LNCAP (cell line): ENCODE results near the gene ELMOD3.

ENCODE experiments used
- TF ChIP-seq, protein P1 (sequence below): fragments of 450-650 bp; IDR thresholded peaks from 2 replicates; pipeline ENCODE4 v1.5.1; 2017; ENCODE audit warnings: mild to moderate bottlenecking

ELMOD3 gene

DNA sequence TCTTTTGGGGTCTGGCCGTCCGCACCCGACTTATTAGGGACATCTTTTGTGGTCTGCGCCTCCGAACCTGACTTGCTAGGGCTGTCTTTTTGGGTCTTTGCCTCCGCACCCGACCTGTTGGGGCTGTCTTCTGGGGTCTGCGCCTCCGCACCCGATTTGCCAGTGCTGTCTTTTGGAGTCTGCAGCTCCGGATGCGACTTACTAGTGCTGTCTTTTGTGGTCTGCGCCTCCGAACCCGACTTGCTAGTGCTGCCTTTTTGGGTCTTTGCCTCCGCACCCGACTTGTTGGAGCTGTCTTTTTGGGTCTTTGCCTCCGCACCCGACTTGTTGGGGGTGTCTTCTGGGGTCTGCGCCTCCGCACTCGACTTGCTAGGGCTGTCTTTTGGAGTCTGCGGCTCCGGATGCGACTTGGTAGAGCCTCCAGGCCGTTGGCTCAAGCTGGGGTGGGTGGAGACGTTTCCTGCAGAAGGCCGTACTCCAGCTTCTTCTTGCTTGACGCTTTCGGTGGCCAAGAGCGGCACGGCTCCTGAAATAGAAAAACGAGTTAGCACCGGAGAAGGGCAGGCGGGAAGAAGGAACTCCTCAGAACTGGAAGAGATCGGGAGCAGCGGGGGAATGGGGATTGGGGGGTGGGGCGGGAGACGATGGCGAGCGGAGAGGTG lies 27.3 kb upstream of the ELMOD3 start:
- TF ChIP-seq, protein P1, sequence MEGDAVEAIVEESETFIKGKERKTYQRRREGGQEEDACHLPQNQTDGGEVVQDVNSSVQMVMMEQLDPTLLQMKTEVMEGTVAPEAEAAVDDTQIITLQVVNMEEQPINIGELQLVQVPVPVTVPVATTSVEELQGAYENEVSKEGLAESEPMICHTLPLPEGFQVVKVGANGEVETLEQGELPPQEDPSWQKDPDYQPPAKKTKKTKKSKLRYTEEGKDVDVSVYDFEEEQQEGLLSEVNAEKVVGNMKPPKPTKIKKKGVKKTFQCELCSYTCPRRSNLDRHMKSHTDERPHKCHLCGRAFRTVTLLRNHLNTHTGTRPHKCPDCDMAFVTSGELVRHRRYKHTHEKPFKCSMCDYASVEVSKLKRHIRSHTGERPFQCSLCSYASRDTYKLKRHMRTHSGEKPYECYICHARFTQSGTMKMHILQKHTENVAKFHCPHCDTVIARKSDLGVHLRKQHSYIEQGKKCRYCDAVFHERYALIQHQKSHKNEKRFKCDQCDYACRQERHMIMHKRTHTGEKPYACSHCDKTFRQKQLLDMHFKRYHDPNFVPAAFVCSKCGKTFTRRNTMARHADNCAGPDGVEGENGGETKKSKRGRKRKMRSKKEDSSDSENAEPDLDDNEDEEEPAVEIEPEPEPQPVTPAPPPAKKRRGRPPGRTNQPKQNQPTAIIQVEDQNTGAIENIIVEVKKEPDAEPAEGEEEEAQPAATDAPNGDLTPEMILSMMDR, result no peak

DNA sequence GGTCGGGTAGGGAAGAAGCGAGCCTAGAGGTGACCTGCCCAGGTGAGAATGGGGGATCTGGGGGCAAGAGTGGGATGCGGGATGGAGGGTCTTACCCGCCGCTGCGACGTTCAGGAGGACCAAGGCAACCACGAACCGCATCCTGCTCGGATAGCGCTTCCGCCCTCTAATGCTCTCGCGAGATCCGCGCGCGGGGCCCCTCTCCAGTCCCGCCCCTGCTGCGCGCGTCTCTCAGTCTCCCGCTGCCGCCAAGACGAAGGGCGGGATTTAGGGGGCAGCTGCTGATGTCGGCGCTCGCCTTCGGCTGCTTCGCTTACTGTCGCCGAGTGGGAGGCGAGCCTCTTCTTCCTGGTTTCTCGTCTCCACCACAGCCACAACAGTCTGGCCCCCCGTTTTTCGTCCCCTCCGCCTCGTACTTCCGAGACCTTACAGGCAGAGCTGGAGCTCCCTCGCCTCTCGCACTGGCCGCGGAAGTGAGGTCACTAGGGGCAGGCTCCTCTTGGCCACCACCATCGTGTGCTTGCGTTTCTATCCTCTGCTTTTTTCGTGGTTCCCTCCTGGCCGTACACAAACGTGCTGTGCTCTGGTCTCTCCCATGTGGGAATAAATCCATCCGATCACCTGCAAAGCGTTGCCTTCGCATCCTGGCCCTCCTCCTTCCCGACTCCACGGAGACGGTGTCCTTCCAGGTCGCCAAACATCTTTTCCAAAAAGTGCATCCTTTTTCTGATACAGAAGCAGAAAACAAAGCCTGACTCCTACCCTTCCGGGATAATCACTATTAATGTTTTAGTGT lies 26.5 kb upstream of the ELMOD3 start, which contains the start of gene TGOLN2:
TGOLN2 (minus strand) TSS at position 168 of the 796 bp plus-strand sequence; CDS start at position 141, 27 bp downstream.
- TF ChIP-seq, protein P1, result no peak

DNA sequence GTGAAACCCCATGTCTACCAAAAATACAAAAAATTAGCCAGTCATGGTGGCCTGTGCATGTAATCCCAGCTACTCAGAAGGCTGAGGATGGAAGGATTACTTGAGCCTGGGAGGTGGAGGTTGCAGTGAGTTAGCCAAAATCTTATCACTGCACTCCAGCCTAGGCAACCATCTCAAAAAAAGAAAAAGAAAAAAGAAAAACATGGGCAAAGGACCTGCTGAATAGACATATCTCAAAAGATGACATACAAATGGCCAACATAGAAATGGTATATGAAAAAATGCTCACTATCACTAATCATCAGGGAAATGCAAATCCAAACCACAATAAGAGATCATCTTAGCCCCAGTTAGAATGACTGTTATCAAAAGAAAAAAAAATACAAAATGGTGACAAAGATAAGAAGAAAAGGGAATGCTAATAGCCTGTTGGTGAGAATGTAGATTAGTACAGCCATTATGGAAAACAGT lies 25.4 kb upstream of the ELMOD3 start:
- TF ChIP-seq, protein P1, result no peak

DNA sequence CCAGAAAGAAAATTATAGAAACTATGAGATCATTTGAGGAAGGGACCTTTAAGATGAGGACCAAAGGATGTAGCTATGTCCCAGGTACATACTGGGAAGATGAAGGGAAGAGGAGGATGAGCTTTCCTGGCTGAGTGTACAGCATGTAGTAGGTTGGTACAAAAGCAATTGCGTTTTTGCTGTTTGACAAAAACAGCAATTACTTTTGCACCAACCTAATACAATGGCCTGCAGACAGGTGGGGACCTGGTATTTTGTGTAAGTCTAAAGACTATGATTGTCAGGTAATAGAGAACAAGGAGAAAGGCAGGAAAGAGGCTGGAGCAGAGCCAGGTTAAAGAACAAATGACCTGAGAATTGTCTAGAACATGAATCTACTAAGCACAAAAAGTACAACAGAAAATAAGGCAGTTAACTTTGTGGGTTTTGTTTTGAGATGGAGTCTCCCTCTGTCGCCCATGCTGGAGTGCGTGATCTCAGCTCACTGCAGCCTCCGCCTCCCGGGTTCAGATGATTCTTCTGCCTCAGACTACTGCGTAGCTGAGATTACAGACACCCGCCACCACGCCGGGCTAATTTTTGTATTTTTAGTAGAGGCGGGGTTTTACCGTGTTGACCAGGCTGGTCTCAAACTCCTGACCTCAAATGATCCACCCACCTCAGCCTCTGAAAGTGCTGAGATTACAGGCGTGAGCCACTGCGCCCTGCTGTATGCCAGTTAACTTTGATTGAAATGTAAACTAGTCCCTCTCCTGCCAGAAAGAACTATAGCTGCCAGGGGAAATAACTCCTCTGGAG lies 23.5 kb upstream of the ELMOD3 start:
- TF ChIP-seq, protein P1, result no peak

DNA sequence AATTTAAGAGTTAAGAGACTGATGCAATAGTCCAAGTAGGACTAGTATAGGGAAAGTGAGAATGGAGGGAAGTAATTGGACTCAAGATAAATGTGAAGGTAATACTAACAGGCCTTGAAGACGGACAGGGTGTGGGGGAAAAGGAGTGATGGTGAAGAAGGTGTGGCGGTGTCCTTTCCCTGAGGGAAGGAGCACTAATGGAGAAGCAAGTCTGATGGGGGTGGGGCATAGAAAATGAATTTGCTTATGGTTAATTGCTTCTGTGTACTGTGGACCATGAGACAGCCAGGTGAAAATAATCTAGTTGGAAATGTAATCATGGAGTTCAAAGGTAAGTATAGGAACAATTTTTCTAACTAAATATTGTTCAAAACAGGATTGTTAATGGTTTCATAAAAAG lies 19.6 kb upstream of the ELMOD3 start:
- TF ChIP-seq, protein P1, result no peak

DNA sequence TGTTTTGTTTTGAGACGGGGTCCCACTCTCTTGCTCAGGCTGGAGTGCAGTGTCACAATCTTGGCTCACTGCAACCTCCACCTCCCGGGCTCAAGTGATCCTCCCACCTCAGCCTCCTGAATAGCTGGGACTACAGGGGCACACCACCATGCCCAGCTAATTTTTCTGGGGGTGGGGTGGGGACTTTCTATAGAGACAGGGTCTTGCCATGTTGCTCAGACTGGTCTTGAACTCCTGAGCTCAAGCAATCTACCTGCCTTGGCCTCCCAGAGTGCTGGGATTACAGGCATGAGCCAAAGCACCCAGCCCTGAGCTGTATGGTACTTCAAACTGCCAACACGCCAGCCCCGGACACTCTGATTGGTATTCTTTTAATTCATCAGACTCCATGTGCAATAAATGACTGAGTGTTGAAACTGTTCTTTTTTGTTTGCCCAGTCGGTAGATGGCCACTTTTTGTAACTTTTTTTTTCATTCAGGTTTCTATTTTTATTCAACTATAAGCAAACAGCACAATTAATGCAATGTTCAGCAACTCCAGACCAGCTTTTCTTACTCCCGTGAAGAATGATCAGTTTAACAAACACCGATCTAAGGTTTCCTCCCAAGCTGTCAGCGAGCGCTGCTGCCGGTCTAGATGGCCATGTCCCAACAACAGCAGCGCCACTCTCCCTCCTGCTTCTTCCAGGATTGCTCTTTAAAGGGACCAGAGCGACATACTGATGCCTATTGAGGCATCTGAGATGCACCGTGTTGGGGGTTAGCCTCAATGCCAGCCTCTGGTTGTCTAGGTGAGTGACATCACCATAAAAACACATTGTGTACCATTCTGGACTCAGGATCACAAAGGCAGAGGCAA lies 14.3 kb upstream of the ELMOD3 start:
- TF ChIP-seq, protein P1, result no peak
